Measurements from ENCODE around the gene MIA2.
"Not testable (repeated sequence)": the region's sequence is repeated elsewhere in the genome, so short reads cannot be mapped to it uniquely, and the experiment has no call there.

- not testable (repeated sequence) for TF ChIP-seq CTCF (conservative IDR thresholded peaks at IDR 0.05; ENCODE audit: low read depth, low read length); EZH2 (IDR thresholded peaks at IDR 0.05; ENCODE audit: low read length, unreplicated experiment)
Observed at GRCh38 chr14:39207430-39207829, 26.3 kb upstream of the MIA2 start.

All from PC-3 (cell line).